HG03108 (cell line): Measurements from ENCODE around the gene ST6GAL1.
"Not testable (repeated sequence)": the region's sequence is repeated elsewhere in the genome, so short reads cannot be mapped to it uniquely, and the experiment has no call there.

Experiments used
- ATAC-seq: cut with Tn5 transposase; IDR thresholded peaks from one replicate; pipeline ENCODE4 v1.9.1; 2021; ENCODE audit warnings: moderate library complexity; ENCODE audit not compliant: unreplicated experiment

Gene ST6GAL1

DNA sequence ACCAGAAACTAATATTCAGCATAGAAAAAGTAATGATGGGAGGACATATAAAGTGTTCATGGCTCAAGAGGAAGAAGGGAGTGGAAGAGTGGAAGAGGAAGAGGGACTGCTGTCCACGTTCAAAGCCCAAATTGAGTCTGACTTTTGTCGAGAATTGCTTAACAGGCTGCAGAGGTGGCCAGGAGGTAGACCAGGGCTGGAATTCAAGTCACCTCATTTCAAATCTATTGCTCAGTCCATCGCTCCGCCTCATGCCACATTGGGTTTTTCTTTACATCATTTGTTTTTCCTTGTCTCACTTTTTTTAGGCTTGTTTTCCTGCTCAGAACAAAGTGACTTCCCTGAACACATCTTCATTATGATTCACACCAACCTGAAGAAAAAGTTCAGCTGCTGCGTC lies 112.0 kb downstream of the ST6GAL1 start:
- ATAC-seq, result no peak

- no peak for ATAC-seq
Observed at GRCh38 chr3:187042874-187043458, 112.6 kb downstream of the ST6GAL1 start.

DNA sequence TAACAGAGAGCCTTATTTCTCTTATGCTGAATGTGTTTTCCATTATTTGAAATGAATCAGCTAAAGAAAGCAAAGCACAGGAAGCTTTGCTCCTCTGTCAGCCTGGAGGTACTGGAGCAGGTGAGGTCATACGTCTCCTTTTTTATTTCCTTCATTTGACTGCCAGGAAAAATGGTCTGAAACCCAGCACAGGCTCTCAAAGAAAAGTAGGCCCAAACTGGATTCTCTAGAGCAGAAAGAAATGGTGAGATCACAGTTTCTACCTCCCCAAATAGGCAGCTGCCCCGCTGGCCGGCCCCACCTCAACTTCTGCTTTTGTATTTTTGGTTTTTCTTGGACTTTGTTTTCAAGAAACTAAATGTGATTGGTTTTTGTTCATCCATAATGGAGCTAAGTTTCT lies 113.9 kb downstream of the ST6GAL1 start:
- peak; percentile 61 for ATAC-seq

GRCh38 chr3:187044867-187045552 lies 114.7 kb downstream of the ST6GAL1 start:
- no peak for ATAC-seq

DNA sequence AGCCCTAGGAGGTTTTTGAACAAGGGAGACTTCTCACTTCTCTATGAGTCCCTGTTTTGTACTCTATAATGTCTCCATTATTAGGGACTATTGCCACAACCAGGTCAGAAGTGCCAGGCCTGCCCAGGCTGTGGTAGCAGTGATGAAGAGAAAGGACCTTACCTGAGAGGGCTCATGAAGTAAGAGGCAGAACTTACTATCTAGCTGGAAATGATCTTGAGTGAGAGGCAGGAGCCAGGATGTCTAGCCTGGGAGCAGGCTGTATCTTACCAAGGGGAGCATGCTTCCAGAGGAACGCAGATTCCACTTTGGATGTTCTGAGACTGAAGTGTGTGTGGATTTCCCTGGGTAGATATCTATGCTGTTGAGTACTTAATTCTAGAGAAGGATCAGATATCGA lies 115.7 kb downstream of the ST6GAL1 start:
- no peak for ATAC-seq

- ATAC-seq, result no peak
Observed at GRCh38 chr3:187049462-187050101, 119.3 kb downstream of the ST6GAL1 start.

DNA sequence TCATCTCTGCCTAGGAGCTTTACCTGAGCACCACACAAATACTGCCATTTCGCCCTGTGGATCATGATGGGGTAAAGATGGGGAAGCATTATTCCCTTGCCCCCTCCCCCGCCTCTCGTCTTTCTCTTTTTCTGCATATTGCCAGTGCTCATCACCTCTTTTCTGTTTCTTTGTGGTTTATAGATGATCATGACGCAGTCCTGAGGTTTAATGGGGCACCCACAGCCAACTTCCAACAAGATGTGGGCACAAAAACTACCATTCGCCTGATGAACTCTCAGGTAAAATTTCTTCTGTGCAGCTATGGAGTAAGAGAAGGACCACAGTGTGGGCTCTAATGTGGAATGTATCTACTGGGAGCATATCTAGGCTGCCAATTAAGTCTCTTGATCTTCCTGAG lies 120.7 kb downstream of the ST6GAL1 start:
- no peak for ATAC-seq

DNA sequence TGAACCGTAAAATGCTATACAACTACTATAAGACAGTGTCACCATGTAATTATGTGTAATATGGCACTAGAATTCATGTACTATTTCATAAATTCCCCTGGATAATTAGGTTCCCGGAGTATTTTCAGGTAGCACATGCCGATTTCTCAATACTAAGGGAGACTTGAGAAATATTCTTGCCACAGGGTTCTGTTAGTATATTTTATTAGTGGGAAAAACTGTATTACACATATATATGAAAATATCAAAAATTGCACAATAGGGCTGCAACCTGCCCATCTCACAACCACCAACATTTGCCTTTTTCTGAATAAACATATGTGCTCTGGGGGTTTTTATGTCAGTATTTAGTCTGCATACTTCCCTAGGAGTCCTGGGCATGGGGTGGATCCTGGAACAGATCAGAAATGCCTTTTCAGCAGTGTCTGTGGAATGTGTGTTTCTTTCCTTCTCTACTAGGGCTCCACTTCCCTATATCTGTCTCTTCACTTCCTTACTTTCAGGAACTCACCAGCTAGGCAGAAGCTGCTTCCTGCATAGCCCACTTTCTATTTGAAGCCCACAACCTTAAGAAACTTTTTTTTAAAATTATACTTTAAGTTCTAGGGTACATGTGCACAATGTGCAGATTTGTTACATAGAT lies 121.5 kb downstream of the ST6GAL1 start:
- no peak for ATAC-seq

GRCh38 chr3:187052427-187052826 lies 122.1 kb downstream of the ST6GAL1 start:
- ATAC-seq, result not testable (repeated sequence)

DNA sequence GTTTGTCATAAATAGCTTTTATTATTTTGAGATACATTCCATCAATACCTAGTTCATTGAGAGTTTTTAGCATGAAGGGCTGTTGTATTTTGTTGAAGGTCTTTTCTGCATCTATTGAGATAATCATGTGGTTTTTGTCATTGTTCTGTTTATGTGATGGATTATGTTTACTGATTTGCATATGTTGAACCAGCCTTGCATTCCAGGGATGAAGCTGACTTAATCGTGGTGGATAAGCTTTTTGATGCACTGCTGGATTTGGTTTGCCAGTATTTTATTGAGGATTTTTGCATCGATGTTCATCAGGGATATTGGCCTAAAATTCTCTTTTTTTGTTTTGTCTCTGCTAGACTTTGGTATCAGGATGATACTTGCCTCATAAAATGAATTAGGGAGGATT lies 124.1 kb downstream of the ST6GAL1 start:
- ATAC-seq, result not testable (repeated sequence)

GRCh38 chr3:187057803-187058202 lies 127.5 kb downstream of the ST6GAL1 start:
- not testable (repeated sequence) for ATAC-seq

DNA sequence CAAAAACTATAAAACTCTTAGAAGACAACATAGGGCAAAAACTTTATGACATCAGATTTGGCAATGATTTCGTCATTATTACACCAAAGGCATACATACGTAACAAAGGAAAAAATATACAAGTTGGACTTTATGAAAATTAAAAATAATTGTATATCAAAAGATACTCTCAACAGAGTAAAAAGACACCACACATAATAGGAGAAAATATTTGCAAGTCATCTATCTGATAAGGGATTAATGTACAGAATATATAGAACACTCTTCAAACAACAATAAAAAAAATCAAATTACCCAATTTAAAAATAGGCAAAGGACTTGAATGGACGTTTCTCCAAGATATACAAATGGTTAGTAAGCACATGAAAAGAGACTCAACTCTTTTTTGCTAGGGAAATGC lies 131.4 kb downstream of the ST6GAL1 start:
- ATAC-seq, result no peak

DNA sequence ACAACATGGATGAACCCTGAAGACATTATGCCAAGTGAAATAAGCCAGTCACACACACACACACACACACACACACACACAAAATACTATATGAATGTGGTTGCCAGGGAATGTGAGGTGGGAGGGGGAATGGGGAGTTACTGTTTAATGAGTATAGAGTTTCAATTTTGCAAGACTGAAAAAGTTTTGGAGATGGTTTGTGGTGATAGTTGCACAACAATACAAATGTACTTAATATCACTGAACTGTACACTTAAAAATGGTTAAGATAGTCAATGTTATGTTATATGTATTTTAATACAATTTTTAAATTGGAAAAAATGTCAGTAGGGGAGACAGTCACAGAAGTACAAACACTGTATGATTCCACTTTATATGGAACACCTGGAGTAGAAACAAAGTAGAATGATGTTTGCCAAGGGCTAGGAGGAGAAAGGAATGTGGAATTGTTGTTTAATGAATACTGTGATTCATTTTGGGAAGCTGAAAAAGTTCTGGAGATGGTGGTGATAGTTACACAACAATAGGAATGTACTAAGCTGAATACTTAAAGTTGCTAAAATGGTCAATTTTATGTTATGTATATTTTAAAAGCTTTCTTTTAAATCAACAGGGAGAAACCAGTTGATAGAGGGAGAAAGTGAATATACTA lies 132.3 kb downstream of the ST6GAL1 start:
- no peak for ATAC-seq

DNA sequence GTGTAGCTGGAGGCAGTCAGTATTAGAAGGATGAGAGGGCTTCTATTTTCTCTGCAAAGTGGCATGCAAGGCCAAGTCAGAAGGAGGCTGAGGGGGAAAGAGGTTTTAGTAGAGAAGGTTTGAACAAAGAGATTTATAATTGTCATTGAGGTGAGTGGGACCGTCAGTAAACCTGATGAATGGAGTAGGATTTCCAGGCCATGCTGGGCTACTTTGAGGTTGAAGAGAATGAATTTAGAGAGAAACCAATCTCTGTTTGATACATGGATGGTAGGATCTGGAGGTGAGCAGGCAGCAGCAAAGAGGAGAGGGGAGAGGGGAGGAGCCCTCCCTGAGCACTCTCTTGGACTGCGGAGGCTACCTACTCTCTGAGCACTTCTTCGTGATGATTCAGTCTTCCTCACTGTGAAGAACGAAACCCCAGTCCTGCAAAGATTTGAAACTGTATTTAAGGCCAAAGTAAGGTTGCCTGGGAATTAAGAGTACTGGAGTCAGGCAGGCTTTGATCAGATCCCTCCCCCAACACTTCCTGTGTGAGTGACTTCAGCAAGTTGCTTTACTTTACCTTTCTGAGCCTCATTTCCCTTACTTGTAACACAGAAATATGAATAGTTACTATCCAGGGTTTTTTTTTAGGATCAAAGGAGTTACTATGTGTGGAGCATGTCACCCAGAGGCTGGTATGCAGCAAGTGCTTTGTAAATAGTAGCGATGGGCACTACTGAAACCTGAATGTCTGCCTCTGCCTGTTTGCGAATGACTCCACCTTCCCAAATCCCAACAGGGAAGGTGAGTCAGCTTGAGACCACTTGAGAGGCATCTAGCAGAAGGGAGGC lies 133.2 kb downstream of the ST6GAL1 start:
- no peak for ATAC-seq

- ATAC-seq, result no peak
Observed at GRCh38 chr3:187064210-187065115, 134.1 kb downstream of the ST6GAL1 start.

- ATAC-seq, result peak; percentile 25
Observed at GRCh38 chr3:187066228-187066995, 136.1 kb downstream of the ST6GAL1 start.

DNA sequence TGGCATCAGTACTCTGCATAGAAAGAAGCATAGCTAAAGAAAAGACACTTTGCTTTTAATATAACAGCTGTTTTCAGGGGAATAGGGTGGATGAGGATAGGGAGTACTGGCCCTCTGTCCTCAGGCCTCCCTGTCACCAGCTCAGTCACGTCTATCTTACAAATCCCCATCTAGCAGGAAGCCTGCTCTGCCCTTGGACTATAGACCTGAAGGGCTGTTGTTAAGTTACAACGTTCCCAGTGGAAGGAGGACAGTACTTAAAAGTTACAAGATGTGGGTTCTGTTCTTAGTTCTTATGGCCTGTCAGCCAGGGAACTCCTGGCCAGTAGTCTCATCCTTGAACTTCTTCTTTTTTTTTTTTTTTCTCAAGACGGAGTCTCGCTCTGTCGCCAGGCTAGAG lies 138.5 kb downstream of the ST6GAL1 start:
- no peak for ATAC-seq

- no peak for ATAC-seq
Observed at GRCh38 chr3:187069857-187070516, 139.7 kb downstream of the ST6GAL1 start.
